OCI-LY3 (cell line): Measurements from ENCODE around the gene ERMAP.

ENCODE experiments used
- H2AFZ ChIP-seq: fragments of 200-600, 300-600 bp; shearing (Covaris generic); 2 replicates; pipeline ENCODE4 v1.6.0; 2014; ENCODE audit warnings: antibody characterized with exemption, low read depth, low read length
- H3K27ac ChIP-seq: fragments of 200-600, 300-600 bp; sonication (generic); 2 replicates; pipeline ENCODE4 v1.5.1; 2014; ENCODE audit warnings: mild to moderate bottlenecking, low read length, moderate library complexity, mixed read lengths
- H3K27me3 ChIP-seq: fragments of 200-600, 300-600 bp; sonication (generic); 2 replicates; pipeline ENCODE4 v1.6.1; 2014; ENCODE audit warnings: low read depth, low read length, mixed read lengths
- H3K36me3 ChIP-seq: fragments of 200-600, 300-600 bp; sonication (generic); replicated peaks from 2 replicates; pipeline ENCODE3; 2014; ENCODE audit warnings: low read depth, low read length, mixed read lengths
- H3K4me1 ChIP-seq: fragments of 300-600, 200-600 bp; sonication (generic); 2 replicates; pipeline ENCODE4 v1.6.1; 2014; ENCODE audit warnings: low read length, mixed read lengths
- H3K4me2 ChIP-seq: fragments of 200-600, 300-600 bp; sonication (generic); 2 replicates; pipeline ENCODE4 v1.6.1; 2014; ENCODE audit warnings: low read length, mixed read lengths
- H3K4me3 ChIP-seq: fragments of 300-600, 200-600 bp; sonication (generic); 2 replicates; pipeline ENCODE4 v1.5.1; 2014; ENCODE audit warnings: antibody characterized with exemption, mild to moderate bottlenecking, low read length, moderate library complexity
- H3K79me2 ChIP-seq: fragments of 300-600, 200-600 bp; shearing (Covaris generic); 2 replicates; pipeline ENCODE4 v1.6.1; 2014; ENCODE audit warnings: mild to moderate bottlenecking, low read length, mixed read lengths
- H3K9ac ChIP-seq: fragments of 300-600, 200-600 bp; shearing (Covaris generic); 2 replicates; pipeline ENCODE4 v1.6.0; 2014; ENCODE audit warnings: mild to moderate bottlenecking, low read length, moderate library complexity
- H3K9me3 ChIP-seq: fragments of 200-600, 300-600 bp; shearing (Covaris generic); 2 replicates; pipeline ENCODE4 v1.6.1; 2014; ENCODE audit warnings: low read length, mixed read lengths; ENCODE audit not compliant: insufficient read depth
- H4K20me1 ChIP-seq: fragments of 200-600, 300-600 bp; sonication (generic); 2 replicates; pipeline ENCODE4 v1.6.1; 2016; ENCODE audit warnings: low read length, mixed read lengths; ENCODE audit not compliant: insufficient read depth
- CTCF ChIP-seq: fragments of 200-600, 300-600 bp; sonication (generic); IDR thresholded peaks from 2 replicates; pipeline ENCODE4 v1.5.1; 2014; ENCODE audit warnings: antibody characterized with exemption, low read length, low read depth
- EZH2phosphoT487 ChIP-seq: fragments of 200-600 bp; shearing (Covaris generic); IDR thresholded peaks from 2 replicates; pipeline ENCODE4 v1.6.1; 2018; ENCODE audit warnings: antibody characterized with exemption, mixed run types, low read depth

The ERMAP gene

GRCh38 chr1:42848823-42849537 is 32.1 kb downstream of the ERMAP start:
- TF ChIP-seq EZH2phosphoT487: no peak
- TF ChIP-seq CTCF: no peak
- Histone ChIP-seq H3K4me3 (no peak overlapping the region), H4K20me1 (no peaks in the 10 kb centered on the region), H3K36me3 (peaks cover 15% of the 10 kb centered on the region), H3K9ac (no peak overlapping the region), H3K79me2 (peaks cover 21% of the 10 kb centered on the region), H2AFZ (no peak overlapping the region), H3K27ac (no peak overlapping the region), H3K9me3 (no peaks in the 10 kb centered on the region), H3K27me3 (no peaks in the 10 kb centered on the region), H3K4me2 (no peak overlapping the region), H3K4me1 (peaks cover 21% of the 10 kb centered on the region)

- peaks cover 15% of the 10 kb centered on the region for H3K36me3 ChIP-seq
- H3K79me2 ChIP-seq: peaks cover 21% of the 10 kb centered on the region
- H3K9ac ChIP-seq: no peak overlapping the region
- no peak overlapping the region for H3K4me2 ChIP-seq
- no peak overlapping the region for H3K4me3 ChIP-seq
- H2AFZ ChIP-seq: no peak overlapping the region
- H3K9me3 ChIP-seq: no peaks in the 10 kb centered on the region
- H4K20me1 ChIP-seq: no peaks in the 10 kb centered on the region
- H3K27me3 ChIP-seq: no peaks in the 10 kb centered on the region
- no peak overlapping the region for H3K27ac ChIP-seq
- TF ChIP-seq CTCF (no peak), EZH2phosphoT487 (no peak)
- H3K4me1 ChIP-seq: peaks cover 21% of the 10 kb centered on the region
These were observed 33.0 kb downstream of the ERMAP start for GRCh38 chr1:42849944-42850343.

GRCh38 chr1:42851420-42851819 is 34.5 kb downstream of the ERMAP start:
- H3K27me3 ChIP-seq: no peaks in the 10 kb centered on the region
- no peak for TF ChIP-seq CTCF
- H3K27ac ChIP-seq: no peak overlapping the region
- no peaks in the 10 kb centered on the region for H4K20me1 ChIP-seq
- peaks cover 21% of the 10 kb centered on the region for H3K79me2 ChIP-seq
- H3K9me3 ChIP-seq: no peaks in the 10 kb centered on the region
- no peak overlapping the region for H3K4me2 ChIP-seq
- peaks cover 15% of the 10 kb centered on the region for H3K36me3 ChIP-seq
- H3K9ac ChIP-seq: no peak overlapping the region
- H2AFZ ChIP-seq: no peak overlapping the region
- no peak overlapping the region for H3K4me3 ChIP-seq
- peaks cover 21% of the 10 kb centered on the region for H3K4me1 ChIP-seq

GRCh38 chr1:42851960-42852607 is 35.2 kb downstream of the ERMAP start:
- H3K79me2 ChIP-seq: peaks cover 15% of the 10 kb centered on the region
- no peak for TF ChIP-seq EZH2phosphoT487
- TF ChIP-seq CTCF: no peak
- no peak overlapping the region for H3K4me3 ChIP-seq
- no peak overlapping the region for H2AFZ ChIP-seq
- H3K27me3 ChIP-seq: no peaks in the 10 kb centered on the region
- H3K27ac ChIP-seq: no peak overlapping the region
- H3K4me2 ChIP-seq: no peak overlapping the region
- H3K9ac ChIP-seq: no peak overlapping the region
- peaks cover 21% of the 10 kb centered on the region for H3K4me1 ChIP-seq
- H3K9me3 ChIP-seq: no peaks in the 10 kb centered on the region
- H3K36me3 ChIP-seq: peaks cover 15% of the 10 kb centered on the region
- no peaks in the 10 kb centered on the region for H4K20me1 ChIP-seq
